DND-41 (cell line): Measurements from ENCODE around the gene ABHD4.

Source experiments
- EZH2 ChIP-seq: IDR thresholded peaks from 3 replicates; pipeline ENCODE4 v1.6.1; 2012; ENCODE audit warnings: borderline replicate concordance, low read depth, mild to moderate bottlenecking, moderate library complexity, low read length, inconsistent platforms; ENCODE audit not compliant: severe bottlenecking
- TF ChIP-seq, protein P1 (sequence below): IDR thresholded peaks from 2 replicates; pipeline ENCODE4 v1.5.1; 2012; ENCODE audit warnings: borderline replicate concordance, low read length, moderate library complexity, mild to moderate bottlenecking; ENCODE audit not compliant: poor library complexity, severe bottlenecking; ENCODE audit errors: extremely low read depth

DNA sequence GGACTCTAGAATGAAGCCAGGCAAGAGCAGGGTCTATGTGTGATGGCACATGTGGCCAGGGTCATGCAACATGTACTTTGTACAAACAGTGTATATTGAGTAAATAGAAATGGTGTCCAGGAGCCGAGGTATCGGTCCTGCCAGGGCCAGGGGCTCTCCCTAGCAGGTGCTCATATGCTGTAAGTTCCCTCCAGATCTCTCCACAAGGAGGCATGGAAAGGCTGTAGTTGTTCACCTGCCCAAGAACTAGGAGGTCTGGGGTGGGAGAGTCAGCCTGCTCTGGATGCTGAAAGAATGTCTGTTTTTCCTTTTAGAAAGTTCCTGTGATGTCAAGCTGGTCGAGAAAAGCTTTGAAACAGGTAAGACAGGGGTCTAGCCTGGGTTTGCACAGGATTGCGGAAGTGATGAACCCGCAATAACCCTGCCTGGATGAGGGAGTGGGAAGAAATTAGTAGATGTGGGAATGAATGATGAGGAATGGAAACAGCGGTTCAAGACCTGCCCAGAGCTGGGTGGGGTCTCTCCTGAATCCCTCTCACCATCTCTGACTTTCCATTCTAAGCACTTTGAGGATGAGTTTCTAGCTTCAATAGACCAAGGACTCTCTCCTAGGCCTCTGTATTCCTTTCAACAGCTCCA, 48.7 kb upstream of the ABHD4 start:
- TF ChIP-seq, protein P1, sequence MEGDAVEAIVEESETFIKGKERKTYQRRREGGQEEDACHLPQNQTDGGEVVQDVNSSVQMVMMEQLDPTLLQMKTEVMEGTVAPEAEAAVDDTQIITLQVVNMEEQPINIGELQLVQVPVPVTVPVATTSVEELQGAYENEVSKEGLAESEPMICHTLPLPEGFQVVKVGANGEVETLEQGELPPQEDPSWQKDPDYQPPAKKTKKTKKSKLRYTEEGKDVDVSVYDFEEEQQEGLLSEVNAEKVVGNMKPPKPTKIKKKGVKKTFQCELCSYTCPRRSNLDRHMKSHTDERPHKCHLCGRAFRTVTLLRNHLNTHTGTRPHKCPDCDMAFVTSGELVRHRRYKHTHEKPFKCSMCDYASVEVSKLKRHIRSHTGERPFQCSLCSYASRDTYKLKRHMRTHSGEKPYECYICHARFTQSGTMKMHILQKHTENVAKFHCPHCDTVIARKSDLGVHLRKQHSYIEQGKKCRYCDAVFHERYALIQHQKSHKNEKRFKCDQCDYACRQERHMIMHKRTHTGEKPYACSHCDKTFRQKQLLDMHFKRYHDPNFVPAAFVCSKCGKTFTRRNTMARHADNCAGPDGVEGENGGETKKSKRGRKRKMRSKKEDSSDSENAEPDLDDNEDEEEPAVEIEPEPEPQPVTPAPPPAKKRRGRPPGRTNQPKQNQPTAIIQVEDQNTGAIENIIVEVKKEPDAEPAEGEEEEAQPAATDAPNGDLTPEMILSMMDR = no peak
- no peak for TF ChIP-seq EZH2
